Tibial nerve (tissue), 4 donors: ENCODE data around the gene MCRIP1.

ENCODE experiments used
- CTCF ChIP-seq, 5 experiments: fragments of 200-600 bp in 3 of 5; fragments of 450-650 bp in 2 of 5; sonication (generic) in 3 of 5; IDR thresholded peaks; one replicate each; pipeline ENCODE4 v1.5.1; 2016 to 2019; ENCODE audit warnings: antibody characterized with exemption in 5 of 5, mild to moderate bottlenecking in 3 of 5, moderate library complexity in 2 of 5
- EP300 ChIP-seq, 2 donors: sonication (generic); formaldehyde crosslinking; IDR thresholded peaks; one replicate each; pipeline ENCODE4 v1.6.1; 2017; ENCODE audit warnings: antibody characterized with exemption in 2 of 2, mild to moderate bottlenecking in 1 of 2
- POLR2A ChIP-seq, 2 donors: fragments of 450-650 bp; IDR thresholded peaks; one replicate each; pipeline ENCODE4 v1.6.1; 2017; ENCODE audit warnings: antibody characterized with exemption in 2 of 2, mild to moderate bottlenecking in 2 of 2, moderate library complexity in 2 of 2

DNA sequence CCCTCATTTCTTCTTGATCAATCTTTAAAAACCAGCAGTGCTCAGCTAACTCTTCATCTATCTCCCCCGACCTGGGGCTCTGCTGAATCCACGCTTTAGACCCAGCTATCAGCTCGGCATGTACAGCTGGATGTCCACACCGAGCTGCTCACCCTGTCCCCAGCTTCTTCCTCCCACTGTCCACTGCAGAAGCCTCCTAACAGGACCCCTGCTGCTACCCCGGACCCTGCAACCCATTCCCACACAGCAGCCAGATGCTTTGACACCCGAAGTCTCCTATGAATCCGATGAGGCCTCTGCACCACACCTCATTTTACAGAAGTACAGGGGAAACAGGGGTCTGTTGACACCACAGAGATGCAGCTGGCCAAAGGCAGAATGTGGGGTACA, 15.3 kb downstream of the MCRIP1 start:
- no peak for TF ChIP-seq CTCF (IDR thresholded peaks at IDR 0.05)
- TF ChIP-seq POLR2A (IDR thresholded peaks at IDR 0.05) = no peak
- no peak for TF ChIP-seq EP300 (IDR thresholded peaks at IDR 0.05)
